ENCODE results near the gene HSPB8.

Gene HSPB8

DNA sequence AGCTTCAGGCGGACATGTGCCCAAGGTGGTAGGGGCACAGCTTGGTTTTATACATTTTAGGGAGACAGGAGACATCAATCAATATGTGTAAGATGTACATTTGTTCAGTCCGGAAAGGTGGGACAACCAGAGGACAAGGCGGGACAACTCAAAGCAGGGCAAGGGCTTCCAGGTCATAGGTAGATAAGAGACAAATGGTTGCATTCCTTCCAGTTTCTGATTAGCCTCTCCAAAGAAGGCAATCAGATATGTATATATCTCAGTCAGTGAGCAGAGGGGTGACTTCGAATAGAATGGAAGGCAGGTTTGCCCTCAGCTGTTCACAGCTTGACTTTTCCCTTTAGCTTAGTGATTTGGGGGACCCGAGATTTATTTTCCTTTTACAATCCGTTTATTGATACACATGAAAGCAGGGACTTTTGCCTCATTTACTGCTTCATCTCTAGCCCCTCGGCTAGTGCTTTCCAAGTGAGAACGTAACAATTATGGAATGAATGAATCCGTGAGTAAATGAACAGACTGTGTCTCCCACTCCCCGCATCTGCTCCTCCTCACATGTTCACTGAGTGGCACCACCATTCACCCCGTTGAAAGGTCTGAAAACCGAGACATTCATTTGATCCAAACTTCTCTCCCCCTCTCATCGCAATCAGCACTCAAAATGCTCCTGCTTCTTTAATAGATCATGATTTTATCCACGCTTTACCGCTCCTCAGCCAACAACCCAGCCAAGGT, 6.9 kb upstream of the HSPB8 start:
- no peak for DNase-seq

- no peak for DNase-seq
These were observed 3.6 kb upstream of the HSPB8 start for GRCh38 chr12:119175081-119175480.

DNA sequence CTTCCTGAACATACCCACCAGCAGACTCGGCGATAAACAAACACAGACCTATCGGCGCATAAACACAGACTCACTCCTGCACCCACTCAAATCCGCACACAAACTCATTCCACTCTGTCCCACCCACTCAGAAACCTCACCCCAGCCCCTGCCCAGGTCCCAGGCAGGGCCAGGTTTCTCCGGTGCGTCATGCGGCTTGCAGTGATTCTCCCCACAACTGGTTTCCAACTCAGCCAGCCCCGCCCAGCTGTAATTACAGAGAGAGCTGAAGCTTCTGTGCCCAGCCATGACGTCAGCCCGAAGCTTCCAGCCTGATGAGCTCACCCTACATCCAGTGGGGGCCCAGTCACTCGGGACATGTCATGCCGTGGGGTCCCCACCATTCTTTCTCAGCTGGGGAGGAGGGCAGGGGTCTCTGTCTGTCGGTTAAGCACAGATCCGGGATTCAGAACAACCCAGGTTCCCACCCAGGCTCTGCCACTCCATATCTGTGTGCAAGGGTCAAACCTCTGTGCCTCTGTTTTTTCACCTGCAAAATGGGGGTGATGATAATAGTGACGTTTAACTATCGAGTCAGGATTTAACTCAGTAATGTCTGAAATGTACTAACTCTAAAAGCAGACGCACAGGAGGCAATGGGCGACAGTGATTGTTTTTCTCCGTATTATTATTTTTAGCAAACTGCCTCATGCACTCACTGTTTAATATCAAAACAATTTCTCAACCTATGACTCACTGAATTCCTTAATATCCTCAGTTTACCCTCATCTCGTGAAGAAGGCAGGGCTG, 2.3 kb upstream of the HSPB8 start:
- peak; percentile 3 for DNase-seq

- DNase-seq, result no peak
These were observed 1.7 kb upstream of the HSPB8 start for GRCh38 chr12:119177056-119177325.

DNA sequence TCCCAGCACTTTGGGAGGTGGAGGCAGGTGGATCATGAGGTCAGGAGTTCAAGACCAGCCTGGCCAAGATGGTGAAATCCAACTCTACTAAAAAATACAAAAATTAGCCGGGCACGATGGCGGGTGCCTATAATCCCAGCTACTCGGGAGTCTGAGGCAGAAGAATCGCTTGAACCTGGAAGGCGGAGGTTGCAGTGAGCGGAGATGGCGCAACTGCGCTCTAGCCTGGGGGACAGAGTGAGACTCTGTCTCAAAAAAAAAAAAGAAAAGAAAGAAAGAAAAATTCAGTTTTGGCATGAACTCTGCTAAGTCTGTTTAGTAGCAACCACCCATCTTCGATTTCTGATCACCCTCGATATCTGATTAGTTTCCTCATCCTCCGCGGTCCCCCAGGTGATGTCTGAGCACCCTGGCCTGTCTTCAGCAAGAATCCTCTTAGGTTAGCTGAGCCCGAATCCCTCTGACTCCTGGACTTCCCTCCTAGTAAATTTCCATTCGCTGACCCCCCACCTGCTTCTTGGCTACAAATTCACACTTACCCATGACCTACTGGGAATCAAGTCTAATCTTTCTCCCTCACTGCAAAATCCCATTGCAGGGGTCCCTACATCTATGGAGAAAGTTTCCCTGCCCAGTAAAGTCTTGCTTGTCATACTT, 879 bp upstream of the HSPB8 start:
- no peak for DNase-seq

DNA sequence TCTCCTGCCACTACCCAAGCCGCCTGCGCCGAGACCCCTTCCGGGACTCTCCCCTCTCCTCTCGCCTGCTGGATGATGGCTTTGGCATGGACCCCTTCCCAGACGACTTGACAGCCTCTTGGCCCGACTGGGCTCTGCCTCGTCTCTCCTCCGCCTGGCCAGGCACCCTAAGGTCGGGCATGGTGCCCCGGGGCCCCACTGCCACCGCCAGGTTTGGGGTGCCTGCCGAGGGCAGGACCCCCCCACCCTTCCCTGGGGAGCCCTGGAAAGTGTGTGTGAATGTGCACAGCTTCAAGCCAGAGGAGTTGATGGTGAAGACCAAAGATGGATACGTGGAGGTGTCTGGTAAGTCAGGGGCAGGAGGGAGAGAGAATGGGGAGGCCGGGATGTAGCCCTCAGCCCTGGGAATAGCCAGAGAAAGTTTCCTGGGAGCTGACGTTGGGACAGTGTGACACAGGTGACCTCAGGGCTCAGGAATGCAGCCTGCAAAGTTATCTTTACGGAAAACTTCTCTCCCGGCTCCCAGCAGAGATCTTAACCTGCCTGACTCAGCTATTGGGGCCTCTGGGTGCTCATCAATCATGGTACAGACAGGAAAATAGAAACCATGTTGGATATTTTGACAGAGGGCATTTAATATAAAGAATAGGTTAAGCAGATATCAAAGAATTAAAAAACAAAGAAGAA, 747 bp downstream of the HSPB8 start:
- DNase-seq, result no peak

DNA sequence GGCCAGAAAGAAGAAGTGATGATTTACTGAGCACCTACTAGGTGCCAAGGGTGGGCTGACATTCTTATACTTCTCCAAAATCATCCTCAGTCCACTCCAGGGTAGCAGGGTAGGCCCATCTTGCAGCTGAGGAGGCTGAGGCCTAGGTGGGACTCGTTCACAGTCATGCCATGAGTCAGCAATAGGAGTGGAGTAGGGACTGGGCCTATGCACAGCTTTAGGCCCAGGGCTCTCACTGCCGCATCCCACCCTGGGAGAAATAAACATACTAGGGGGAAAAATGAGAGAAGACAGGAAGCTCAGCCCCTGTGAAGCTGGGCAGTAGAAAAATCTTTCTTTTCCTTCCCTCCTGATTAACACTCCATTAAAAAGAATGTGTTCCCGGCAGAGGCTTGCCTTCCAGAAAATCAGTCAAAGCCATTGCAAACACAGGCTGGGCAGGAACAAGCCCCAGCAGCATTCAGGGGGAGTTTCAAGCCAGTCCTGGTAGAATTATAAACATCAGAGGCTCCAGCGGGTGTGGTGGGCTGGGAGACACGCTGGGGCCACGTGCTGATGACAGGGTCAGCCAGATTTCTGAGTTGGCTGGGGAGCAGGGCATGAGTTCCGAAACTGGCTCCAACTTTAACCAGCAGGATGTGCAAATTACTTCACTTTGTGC, 1.8 kb downstream of the HSPB8 start:
- no peak for DNase-seq

- DNase-seq, result no peak
These were observed 2.5 kb downstream of the HSPB8 start for GRCh38 chr12:119181202-119181601.

DNA sequence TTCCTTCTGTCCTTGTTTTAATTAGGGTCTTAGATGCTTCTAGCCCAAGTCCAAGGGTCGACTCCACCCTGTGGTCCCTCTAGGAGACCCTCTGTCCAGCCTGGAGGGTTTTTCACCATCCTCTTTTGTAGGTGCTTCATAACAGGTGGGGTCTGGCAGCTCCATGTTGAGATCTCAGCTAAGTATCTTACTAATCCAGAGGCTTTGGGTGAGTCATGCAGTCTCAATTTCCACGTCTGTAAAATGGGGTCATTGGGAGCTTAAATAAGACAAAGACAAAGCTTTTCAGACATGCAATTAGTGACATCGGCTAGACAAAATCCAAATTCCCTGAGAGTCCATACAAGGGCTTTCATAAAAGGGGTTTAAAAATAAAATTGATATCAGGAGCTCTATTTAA, 3.2 kb downstream of the HSPB8 start:
- DNase-seq, result no peak

GRCh38 chr12:119182701-119183493, 4.2 kb downstream of the HSPB8 start:
- DNase-seq, result no peak

DNA sequence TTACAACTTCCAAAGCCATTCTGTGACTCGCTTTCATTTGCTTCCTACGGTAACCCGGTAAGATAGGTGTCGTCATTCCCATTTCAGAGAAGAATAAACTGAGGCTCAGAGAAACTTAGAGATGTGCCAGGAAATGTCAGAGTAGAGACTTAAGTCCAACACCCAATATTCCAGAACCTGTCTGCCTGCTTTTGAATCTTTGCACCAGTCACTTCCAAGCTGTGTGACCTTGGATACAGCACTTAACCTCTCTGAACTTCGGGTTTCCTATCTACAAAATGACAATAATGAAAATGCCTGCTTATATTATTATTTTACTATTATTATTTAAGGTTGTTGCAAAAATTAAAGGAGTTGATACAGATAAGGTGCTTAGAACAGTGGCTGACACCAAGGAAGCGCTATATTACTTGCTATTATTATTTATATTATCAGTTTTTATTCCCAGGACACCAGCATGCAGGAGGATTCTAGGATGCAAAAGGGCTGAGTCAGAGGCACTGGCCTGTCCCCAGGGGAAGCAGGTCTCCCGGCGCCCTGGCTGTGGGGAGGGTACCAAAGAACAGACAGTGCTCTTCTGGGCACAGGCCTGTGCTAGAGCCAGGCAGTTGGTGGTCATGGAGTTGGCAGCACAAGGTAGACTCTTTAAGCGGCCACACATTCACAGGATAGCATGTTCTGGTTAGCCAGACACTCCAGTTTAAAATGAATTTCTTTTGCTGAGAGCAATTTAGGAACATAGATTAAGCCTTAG, 5.4 kb downstream of the HSPB8 start:
- DNase-seq, result no peak

DNA sequence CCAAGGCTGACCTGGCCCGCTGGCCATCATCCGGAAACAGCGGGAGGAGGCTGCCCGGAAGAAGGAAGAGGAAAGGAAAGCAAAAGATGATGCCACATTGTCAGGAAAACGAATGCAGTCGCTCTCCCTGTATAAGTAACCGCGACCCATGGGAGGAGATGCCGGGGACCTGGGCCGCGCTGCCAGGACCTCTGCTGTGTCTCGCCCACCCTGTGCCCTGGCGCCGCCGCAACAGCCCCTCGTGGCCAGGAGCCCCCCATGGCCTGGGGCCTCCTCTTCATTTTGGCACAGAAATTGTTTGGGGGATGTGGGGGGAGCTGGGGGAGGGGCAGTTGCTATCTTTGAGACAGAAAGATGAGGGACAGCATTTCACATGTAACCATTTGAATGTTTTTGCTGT, 16.5 kb downstream of the HSPB8 start:
- DNase-seq, result no peak

DNA sequence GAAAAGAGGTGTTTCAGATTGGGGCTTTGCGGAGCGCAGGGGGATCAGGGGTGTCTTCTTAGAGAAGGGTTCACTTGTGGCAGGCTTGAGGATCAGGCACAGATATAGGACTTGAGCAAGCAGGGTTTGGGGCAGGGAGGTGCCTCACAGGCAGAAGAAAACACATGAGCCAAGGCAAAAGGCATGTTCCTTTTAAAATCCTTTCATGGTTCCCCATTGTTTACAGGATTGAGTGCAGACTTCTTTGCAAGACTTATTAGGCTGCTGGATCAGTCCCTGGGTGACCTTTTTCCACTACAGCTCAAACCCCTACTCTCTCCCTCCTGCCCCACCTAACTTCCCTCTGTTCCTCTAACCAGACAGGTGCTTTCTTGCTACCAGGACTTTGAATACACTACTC, 19.7 kb downstream of the HSPB8 start:
- no peak for DNase-seq

GRCh38 chr12:119200601-119201000, 21.9 kb downstream of the HSPB8 start:
- DNase-seq, result no peak

GRCh38 chr12:119201789-119202543, 23.2 kb downstream of the HSPB8 start:
- DNase-seq, result no peak

DNA sequence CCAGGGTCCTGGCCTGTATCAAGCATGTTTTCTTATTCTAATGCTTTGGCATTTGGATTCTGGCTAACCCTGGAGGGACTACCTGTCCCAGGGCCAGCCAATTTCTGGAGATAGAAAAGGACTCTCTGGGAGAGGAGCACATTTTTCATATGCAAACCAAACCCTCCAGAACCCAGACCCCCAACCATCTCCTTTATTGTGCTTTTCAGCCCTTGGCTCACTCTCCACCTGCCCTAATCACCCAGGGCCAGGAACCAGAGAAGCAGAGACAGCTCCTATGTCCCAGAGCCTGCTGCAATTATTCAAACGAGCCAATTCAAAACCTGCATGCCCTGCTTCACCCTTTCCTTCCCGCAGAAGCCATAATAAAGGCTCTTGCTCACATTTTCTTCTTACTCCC, 23.8 kb downstream of the HSPB8 start:
- no peak for DNase-seq

GRCh38 chr12:119204131-119204530, 25.4 kb downstream of the HSPB8 start:
- no peak for DNase-seq

DNA sequence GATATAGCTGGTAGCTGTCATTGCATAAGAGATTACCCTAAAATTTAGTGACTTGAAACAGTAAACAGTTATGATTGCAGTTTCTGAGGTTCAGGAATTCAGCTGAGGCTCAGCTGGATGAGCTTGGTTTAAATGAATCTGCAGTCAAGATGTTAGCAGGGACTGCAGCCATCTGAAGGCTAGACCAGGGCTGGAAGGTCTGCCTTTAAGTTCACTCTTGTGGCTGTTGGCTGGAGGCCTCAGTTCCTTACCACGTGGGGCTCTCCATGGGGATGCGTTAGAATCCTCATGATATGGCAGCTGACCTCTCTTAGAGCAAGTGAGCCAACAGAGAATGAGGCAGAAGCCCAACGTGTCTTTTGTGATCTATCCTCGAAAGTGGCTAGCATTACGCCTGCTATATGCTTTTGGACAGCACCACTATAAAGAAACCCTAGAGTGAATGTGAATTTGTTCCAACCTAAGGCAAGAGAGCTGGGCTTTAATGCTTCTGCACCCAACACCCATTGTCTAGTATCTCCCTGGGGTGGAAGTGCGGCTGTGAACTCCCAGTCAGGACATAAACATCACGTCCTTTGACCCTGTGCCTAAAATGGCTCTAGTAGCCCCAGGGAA, 26.0 kb downstream of the HSPB8 start:
- DNase-seq, result no peak

- DNase-seq, result no peak
These were observed 27.8 kb downstream of the HSPB8 start for GRCh38 chr12:119206348-119207062.
